Fibroblast of villous mesenchyme (primary cell): ENCODE measurements around the gene ARHGAP19. TPM values are rescaled to one million over a fixed set of nuclear protein-coding genes. Genes with fewer than 3 reads are reported as not detected.

Experiments
- DNase-seq: peaks from one replicate; pipeline ENCODE4 v3.0.0-alpha.2; 2010; ENCODE audit warnings: low read depth
- H3K4me3 ChIP-seq: 2 replicates; pipeline ENCODE4 v1.5.1; 2011; ENCODE audit warnings: low read depth, mild to moderate bottlenecking, low read length
- total RNA-seq: library from RNA; depleted of rRNA; stranded (reverse); fragments of >200 nt; gene quantifications from 2 replicates; pipeline ENCODE4 v1.2.3, GENCODE V29; 2012
- TF ChIP-seq, protein P1 (sequence below): IDR thresholded peaks from 2 replicates; pipeline ENCODE4 v1.5.1; 2012; ENCODE audit warnings: low read depth, mild to moderate bottlenecking, low read length; ENCODE audit not compliant: insufficient read depth

Gene ARHGAP19
- total RNA-seq, 1 donor: 13.4 TPM

DNA sequence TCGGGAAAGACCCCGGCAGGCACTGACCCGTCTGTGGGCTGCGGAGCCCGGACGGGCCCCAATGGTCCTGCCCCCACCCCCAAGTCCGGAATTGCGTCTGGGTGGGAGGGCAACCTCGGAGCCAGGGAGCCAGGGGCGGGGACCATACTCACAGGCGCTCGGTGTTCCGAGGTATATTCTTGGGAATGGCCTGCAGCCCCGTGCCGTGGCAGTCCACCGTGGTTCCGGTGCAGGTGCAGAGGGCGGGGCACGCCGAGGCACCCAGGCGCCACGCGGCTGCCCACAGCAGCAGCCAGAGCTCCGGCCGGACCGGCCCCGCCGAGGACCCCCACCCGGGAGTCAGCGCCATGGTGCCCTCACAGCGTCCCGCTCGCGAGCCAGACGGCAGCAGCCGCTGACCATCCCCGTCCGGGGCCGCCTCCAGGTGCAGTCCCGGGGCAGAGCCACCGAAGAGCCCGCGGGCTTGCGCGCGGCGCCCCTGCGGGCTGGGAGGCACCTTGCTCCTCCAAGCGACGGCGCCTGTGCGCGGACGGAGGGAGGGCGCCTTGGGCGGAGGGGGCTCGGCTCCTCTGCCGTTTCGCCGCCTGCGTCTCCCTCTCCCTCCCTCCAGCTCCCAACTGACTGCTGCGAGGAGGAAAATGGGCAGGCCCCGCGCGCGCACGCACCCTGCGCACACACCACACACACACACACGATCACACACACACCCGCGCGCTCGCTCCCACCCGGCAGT lies 106.9 kb downstream of the ARHGAP19 start, which contains the start of gene SLIT1:
SLIT1 (minus strand) TSS at position 634 of the 733 bp plus-strand sequence; CDS start at position 349, 285 bp downstream.
- no peak for DNase-seq
- TF ChIP-seq, protein P1, sequence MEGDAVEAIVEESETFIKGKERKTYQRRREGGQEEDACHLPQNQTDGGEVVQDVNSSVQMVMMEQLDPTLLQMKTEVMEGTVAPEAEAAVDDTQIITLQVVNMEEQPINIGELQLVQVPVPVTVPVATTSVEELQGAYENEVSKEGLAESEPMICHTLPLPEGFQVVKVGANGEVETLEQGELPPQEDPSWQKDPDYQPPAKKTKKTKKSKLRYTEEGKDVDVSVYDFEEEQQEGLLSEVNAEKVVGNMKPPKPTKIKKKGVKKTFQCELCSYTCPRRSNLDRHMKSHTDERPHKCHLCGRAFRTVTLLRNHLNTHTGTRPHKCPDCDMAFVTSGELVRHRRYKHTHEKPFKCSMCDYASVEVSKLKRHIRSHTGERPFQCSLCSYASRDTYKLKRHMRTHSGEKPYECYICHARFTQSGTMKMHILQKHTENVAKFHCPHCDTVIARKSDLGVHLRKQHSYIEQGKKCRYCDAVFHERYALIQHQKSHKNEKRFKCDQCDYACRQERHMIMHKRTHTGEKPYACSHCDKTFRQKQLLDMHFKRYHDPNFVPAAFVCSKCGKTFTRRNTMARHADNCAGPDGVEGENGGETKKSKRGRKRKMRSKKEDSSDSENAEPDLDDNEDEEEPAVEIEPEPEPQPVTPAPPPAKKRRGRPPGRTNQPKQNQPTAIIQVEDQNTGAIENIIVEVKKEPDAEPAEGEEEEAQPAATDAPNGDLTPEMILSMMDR: no peak
- H3K4me3 ChIP-seq: no peak within 1 kb of the TSS

DNA sequence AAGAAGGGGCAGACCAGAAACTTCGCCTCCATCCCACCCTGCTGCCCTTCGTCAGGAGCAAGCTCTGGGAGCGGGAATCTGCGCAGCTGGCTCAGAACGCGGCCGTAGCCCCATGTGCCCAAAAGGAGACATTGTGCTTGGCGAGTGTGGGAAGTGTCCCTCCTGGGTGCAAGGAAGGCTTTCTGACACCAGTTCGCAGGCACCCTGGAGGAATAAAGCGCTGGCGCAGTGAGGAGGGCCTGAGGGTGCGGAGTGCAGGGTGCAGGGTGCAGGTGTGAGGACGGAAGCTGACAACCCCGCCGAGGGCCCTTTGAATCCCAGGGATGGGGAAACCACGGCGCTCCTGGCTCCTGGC lies 107.5 kb downstream of the ARHGAP19 start:
- TF ChIP-seq, protein P1: no peak
- no peak for DNase-seq
- H3K4me3 ChIP-seq: no peak overlapping the region

DNA sequence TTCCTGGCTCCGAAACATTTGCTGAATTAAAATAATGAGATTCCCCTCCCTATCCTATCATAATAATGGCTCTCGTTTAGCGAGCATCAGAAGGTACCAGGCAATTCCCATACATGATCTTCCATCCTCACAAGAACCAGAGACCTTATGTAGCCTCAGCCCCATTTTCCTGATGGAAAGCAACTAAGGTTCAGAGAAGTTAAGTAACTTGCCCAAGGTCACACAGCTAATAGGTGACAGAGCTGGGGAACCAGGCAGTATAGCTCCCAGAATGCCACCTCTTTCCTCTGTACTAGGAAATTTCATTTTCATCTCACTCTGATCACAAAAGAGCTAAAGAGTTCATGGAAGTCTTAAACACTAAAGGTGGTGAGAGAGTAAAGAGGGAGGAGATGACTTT lies 109.1 kb downstream of the ARHGAP19 start:
- H3K4me3 ChIP-seq: no peak overlapping the region
- no peak for DNase-seq
- TF ChIP-seq, protein P1: no peak

DNA sequence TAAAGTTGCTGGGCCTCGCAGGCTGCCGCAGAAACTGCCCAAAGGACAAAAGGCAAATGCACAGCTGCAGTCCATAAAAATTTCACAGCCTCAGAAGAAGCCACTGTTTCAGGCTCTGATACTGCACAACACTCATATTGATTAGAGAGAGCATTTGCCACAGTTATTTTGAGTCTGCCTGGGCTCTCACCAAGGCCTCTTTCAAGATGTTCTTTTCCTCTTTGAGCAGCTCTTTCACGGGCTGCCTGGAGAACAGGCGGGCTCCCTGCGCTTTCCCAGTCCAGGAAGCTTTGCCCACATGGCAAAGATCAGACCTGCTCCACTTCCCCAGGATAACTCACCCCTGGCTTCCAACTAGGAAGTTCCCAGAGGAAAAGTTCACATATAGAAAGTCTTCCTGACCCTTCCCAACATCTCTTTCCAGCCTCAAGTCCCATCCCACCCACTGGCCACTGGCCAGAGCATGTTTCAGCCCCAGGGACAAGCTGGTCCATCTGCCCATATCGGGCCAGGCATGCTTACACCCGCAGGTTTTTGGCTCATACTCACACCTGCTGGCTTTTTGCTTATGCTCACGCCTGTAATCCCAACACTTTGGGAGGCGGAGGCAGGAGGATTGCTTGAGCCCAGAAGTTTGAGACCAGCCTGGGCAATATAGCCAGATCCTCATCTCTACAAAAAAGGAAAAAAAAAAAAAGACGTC lies 110.0 kb downstream of the ARHGAP19 start:
- no peak overlapping the region for H3K4me3 ChIP-seq
- no peak for DNase-seq

DNA sequence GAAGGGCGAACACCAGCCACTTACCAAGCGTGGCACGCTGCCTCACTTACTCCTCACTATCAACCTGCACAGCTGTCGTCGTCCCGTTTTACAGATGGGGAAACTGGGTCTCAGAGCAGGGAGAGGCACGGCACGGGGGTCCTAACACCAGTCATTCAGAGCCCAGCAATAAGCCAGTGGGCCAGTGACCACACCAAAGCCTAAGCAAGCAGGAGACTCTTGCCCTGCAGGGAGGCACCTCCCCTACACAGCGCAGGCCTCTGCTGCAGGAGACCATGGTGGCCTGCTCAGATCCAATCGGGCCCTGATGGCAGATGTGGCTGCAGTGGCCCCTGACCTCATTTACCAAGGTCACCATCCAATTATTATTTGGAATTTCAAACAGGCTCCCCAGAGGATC lies 111.5 kb downstream of the ARHGAP19 start:
- TF ChIP-seq, protein P1: no peak
- H3K4me3 ChIP-seq: no peak overlapping the region
- no peak for DNase-seq

More for the DNA sequence above, 110.0 kb downstream of the ARHGAP19 start:
- TF ChIP-seq, protein P1: no peak

DNA sequence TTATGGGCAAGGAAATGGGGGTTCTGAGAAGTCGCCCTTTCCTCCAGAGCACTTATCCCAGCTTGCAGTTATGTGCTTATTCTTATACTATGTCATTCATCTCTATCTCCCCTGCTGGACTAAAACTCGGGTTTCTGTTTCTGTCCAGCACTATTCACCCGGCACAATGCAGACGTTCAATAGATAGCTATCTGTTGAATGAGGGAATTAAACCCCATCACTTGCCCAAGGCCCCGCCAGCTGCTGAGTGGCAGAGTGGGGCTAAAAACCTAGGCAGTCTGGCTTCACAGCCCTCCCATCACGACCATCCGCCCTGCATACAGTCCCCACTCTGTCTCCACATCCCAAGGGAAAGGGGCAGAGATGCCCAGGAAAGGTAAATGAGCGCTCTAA lies 112.1 kb downstream of the ARHGAP19 start:
- H3K4me3 ChIP-seq: no peak overlapping the region
- no peak for DNase-seq
- TF ChIP-seq, protein P1: no peak
